Central memory CD4-positive, alpha-beta T cell (primary cell): ENCODE data around the gene HCAR2.
"Not testable (repeated sequence)": the region's sequence is repeated elsewhere in the genome, so short reads cannot be mapped to it uniquely, and the experiment has no call there.

Experiments used
- DNase-seq: peaks from one replicate; pipeline ENCODE4 v3.0.0; 2022

Gene HCAR2

DNA sequence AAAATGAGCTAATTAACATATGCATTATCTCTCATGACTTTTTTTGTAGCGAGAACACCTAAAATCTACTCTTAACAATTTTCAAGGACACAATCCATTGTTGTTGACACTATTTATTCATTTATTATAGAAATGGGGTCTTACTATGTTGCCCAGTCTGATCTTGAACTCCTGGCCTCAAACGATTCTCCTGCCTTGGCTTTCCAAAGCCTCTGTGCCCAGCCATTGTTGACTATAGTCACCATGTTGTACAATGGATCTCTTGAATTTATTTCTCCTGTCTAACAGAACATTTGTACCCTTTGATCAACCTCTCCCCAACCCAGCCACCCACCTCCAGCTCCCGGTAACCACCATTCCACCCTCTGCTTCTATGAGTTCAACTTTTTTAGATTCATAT lies 41.2 kb downstream of the HCAR2 start:
- DNase-seq: no peak

GRCh38 chr12:122661246-122661645 lies 41.9 kb downstream of the HCAR2 start:
- no peak for DNase-seq

- no peak for DNase-seq
These were observed 43.6 kb downstream of the HCAR2 start for GRCh38 chr12:122659579-122659978.

- no peak for DNase-seq
These were observed 46.9 kb downstream of the HCAR2 start for GRCh38 chr12:122656298-122656697.

DNA sequence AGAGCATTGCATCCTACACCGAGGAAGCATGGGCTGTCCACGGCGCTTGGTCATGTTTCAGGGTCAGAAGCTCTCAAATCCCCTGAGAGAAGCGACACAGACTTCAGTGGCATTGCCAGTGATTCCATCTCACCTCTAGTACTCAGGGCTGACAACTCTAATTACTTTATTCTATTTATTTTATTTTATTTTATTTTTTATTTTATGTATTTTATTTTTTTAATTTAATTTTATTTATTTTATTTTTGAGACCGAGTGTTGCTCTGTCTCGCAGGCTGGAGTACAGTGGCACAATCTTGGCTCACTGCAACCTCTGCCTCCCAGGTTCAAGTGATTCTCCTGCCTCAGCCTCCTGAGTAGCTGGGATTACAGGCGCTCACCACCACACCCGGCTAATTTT lies 49.9 kb downstream of the HCAR2 start:
- DNase-seq: not testable (repeated sequence)

DNA sequence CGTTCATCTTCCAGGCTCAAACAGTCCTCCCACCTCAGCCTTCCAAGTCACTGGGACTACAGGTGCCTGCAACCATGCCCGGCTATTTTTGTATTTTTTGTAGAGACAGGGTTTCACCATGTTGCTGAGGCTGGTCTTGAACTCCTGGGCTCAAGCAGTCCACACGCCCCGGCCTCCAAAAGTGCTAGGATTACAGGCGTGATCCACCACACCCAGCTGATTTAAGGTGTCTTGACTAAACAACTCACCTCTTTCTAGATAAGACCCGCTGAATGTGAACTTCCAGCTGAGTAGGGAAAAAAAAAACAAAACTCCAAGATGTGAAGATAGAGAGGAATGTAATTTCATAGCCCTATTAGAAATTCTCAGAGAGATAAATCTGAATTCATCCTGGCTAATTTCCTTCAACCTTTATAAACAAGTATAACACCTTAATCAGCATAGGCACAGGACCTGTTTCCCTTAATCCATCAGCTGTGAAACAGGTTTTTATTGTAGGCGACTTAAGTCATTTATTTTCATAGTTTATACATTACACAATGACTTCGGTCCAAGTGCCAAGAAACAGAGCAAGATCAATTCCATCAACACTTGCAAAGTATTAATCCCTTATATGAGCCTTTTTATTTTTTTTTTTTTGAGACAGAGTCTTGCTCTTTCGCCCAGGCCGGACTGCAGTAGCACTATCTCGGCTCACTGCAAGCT lies 51.5 kb downstream of the HCAR2 start:
- DNase-seq: no peak
